Measurements from ENCODE around the gene PAGE5.

PAGE5 gene

GRCh38 chrX:55206162-55206941 is 13.8 kb upstream of the PAGE5 start:
- H3K4me2 ChIP-seq (ENCODE audit: low read length), result no peak overlapping the region

GRCh38 chrX:55210931-55211677 is 9.0 kb upstream of the PAGE5 start:
- Histone ChIP-seq H4K20me1 (ENCODE audit: insufficient read depth, low read length) (no peaks in the 10 kb centered on the region), H3K27me3 (ENCODE audit: low read depth, low read length) (no peaks in the 10 kb centered on the region), H2AFZ (ENCODE audit: low read depth, low read length) (peak overlapping the region; percentile 77), H3K9ac (ENCODE audit: low read length) (0 out of 2 replicates have a peak overlapping the region, but pooled peaks have one; percentile 19), H3K36me3 (replicated peaks; ENCODE audit: low read depth, low read length) (no peaks in the 10 kb centered on the region), H3K4me2 (ENCODE audit: low read length) (peak overlapping the region; percentile 48), H3K79me2 (ENCODE audit: low read length) (no peaks in the 10 kb centered on the region), H3K9me3 (ENCODE audit: insufficient read depth, low read length) (no peaks in the 10 kb centered on the region), H3K4me1 (ENCODE audit: low read length) (no peaks in the 10 kb centered on the region), H3K4me3 (ENCODE audit: low read length) (peak overlapping the region; percentile 49), H3K27ac (ENCODE audit: low read length) (no peak overlapping the region)
- TF ChIP-seq CTCF (IDR thresholded peaks at IDR 0.05; ENCODE audit: low read depth, low read length) (peak; percentile 49), EZH2phosphoT487 (IDR thresholded peaks at IDR 0.05; ENCODE audit: low read depth) (no peak)

More at GRCh38 chrX:55206162-55206941, 13.8 kb upstream of the PAGE5 start:
- Histone ChIP-seq H3K9me3 (ENCODE audit: insufficient read depth, low read length) (no peaks in the 10 kb centered on the region), H3K27ac (ENCODE audit: low read length) (no peak overlapping the region), H3K79me2 (ENCODE audit: low read length) (no peaks in the 10 kb centered on the region), H3K9ac (ENCODE audit: low read length) (no peak overlapping the region), H3K4me3 (ENCODE audit: low read length) (no peak overlapping the region), H2AFZ (ENCODE audit: low read depth, low read length) (no peak overlapping the region), H3K4me1 (ENCODE audit: low read length) (no peaks in the 10 kb centered on the region), H4K20me1 (ENCODE audit: insufficient read depth, low read length) (no peaks in the 10 kb centered on the region), H3K36me3 (replicated peaks; ENCODE audit: low read depth, low read length) (no peaks in the 10 kb centered on the region), H3K27me3 (ENCODE audit: low read depth, low read length) (no peaks in the 10 kb centered on the region)
- no peak for TF ChIP-seq EZH2phosphoT487 (IDR thresholded peaks at IDR 0.05; ENCODE audit: low read depth)
- TF ChIP-seq CTCF (IDR thresholded peaks at IDR 0.05; ENCODE audit: low read depth, low read length), result no peak

- H3K27ac ChIP-seq (ENCODE audit: low read length), result no peak overlapping the region
- H3K9me3 ChIP-seq (ENCODE audit: insufficient read depth, low read length), result no peaks in the 10 kb centered on the region
- H3K36me3 ChIP-seq (replicated peaks; ENCODE audit: low read depth, low read length), result no peaks in the 10 kb centered on the region
- TF ChIP-seq CTCF (IDR thresholded peaks at IDR 0.05; ENCODE audit: low read depth, low read length) (no peak), EZH2phosphoT487 (IDR thresholded peaks at IDR 0.05; ENCODE audit: low read depth) (no peak)
- H3K79me2 ChIP-seq (ENCODE audit: low read length), result no peaks in the 10 kb centered on the region
- H3K9ac ChIP-seq (ENCODE audit: low read length), result no peak overlapping the region
- H3K27me3 ChIP-seq (ENCODE audit: low read depth, low read length), result no peaks in the 10 kb centered on the region
- H3K4me2 ChIP-seq (ENCODE audit: low read length), result no peak overlapping the region
- H3K4me1 ChIP-seq (ENCODE audit: low read length), result no peaks in the 10 kb centered on the region
- no peaks in the 10 kb centered on the region for H4K20me1 ChIP-seq (ENCODE audit: insufficient read depth, low read length)
- H2AFZ ChIP-seq (ENCODE audit: low read depth, low read length), result no peak overlapping the region
- H3K4me3 ChIP-seq (ENCODE audit: low read length), result no peak overlapping the region
Measured at GRCh38 chrX:55213381-55213780, 6.8 kb upstream of the PAGE5 start.

GRCh38 chrX:55240788-55241340 is 20.7 kb downstream of the PAGE5 start:
- H3K9me3 ChIP-seq (ENCODE audit: insufficient read depth, low read length), result no peaks in the 10 kb centered on the region
- H3K4me3 ChIP-seq (ENCODE audit: low read length), result no peak overlapping the region
- H3K4me2 ChIP-seq (ENCODE audit: low read length), result no peak overlapping the region
- no peak overlapping the region for H2AFZ ChIP-seq (ENCODE audit: low read depth, low read length)
- no peaks in the 10 kb centered on the region for H3K4me1 ChIP-seq (ENCODE audit: low read length)
- H3K9ac ChIP-seq (ENCODE audit: low read length), result no peak overlapping the region
- H3K27me3 ChIP-seq (ENCODE audit: low read depth, low read length), result no peaks in the 10 kb centered on the region
- H3K36me3 ChIP-seq (replicated peaks; ENCODE audit: low read depth, low read length), result no peaks in the 10 kb centered on the region
- no peak for TF ChIP-seq EZH2phosphoT487 (IDR thresholded peaks at IDR 0.05; ENCODE audit: low read depth)
- no peak for TF ChIP-seq CTCF (IDR thresholded peaks at IDR 0.05; ENCODE audit: low read depth, low read length)
- no peak overlapping the region for H3K27ac ChIP-seq (ENCODE audit: low read length)
- H3K79me2 ChIP-seq (ENCODE audit: low read length), result no peaks in the 10 kb centered on the region
- H4K20me1 ChIP-seq (ENCODE audit: insufficient read depth, low read length), result no peaks in the 10 kb centered on the region
